AG09319 (cell line): Measurements from ENCODE around the gene EPB41L2.

Experiments
- DNase-seq: peaks from one replicate; pipeline ENCODE4 v3.0.0-alpha.2; 2010; ENCODE audit warnings: low read depth; ENCODE audit errors: extremely low read depth
- TF ChIP-seq, protein P1 (sequence below): IDR thresholded peaks from 2 replicates; pipeline ENCODE4 v1.5.1; 2011; ENCODE audit warnings: low read depth, mild to moderate bottlenecking, inconsistent platforms, low read length, moderate library complexity

The EPB41L2 gene

DNA sequence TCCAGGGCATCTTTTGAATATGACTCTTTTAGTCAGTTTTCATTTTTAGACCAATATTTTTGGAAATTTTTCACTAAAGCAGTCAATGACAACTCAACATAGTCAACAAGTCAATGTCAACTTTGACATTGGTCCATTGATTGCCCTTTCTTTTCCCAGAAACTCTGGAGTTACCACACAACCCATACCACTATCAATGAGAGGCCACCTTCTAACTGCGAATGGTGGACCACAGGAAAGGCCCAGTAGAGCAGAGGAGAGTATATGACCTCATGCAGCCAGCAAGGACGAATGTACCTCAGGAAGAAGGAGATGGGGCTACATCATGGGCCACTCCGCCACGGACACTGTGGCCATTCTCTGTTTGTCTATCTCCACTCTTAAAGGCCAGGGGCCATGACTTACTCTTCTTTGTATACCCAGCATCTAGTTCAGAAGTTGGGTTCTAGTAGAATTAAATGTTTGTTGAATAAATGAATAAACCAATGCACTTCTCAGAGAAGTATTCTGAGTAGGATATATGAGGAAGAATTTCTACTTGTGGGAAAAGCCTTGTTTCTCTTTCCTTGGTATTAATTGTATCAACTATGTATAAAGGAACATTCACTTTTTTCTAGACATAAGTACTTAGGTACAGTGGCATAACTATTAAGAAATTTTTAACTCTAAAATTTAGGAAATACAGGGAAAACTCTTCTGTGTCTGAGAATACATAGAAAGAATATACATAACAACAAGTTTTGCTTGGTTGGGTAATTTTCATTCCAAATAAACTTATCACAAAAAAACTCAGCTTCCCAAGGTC, 236.4 kb downstream of the EPB41L2 start:
- DNase-seq, result no peak
- TF ChIP-seq, protein P1, sequence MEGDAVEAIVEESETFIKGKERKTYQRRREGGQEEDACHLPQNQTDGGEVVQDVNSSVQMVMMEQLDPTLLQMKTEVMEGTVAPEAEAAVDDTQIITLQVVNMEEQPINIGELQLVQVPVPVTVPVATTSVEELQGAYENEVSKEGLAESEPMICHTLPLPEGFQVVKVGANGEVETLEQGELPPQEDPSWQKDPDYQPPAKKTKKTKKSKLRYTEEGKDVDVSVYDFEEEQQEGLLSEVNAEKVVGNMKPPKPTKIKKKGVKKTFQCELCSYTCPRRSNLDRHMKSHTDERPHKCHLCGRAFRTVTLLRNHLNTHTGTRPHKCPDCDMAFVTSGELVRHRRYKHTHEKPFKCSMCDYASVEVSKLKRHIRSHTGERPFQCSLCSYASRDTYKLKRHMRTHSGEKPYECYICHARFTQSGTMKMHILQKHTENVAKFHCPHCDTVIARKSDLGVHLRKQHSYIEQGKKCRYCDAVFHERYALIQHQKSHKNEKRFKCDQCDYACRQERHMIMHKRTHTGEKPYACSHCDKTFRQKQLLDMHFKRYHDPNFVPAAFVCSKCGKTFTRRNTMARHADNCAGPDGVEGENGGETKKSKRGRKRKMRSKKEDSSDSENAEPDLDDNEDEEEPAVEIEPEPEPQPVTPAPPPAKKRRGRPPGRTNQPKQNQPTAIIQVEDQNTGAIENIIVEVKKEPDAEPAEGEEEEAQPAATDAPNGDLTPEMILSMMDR, result no peak

DNA sequence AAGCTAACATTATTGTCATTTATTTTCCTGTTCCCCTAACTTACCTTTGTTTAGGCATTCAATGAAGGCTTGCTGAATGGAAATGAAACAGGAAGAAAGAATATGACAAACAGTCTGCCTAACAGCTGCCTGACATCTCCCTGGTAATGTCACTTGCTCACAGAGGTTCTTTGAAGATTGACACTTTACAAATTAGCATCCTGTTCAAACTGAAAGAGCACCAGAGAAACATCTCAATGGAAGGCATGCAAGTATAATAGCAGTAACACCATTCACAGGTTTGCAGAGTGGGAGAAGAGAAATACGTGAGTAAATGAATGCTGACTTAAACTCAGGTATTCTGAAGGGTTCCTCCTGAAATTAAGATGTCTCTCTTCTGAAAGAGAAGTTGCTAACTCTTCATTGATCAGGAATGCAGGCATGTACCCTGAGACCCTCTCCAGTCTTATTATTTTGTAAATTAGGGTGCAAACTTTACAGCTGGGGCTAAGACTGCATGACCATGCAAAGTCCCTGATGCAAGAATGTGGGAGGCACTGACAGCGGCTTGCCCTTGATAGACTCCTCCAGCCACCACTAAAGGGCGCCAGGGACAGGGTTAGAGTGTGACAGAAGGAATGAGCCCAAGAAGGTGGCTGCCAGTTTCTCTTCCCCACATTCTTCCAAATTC, 237.1 kb downstream of the EPB41L2 start:
- DNase-seq, result no peak
- TF ChIP-seq, protein P1, result no peak

DNA sequence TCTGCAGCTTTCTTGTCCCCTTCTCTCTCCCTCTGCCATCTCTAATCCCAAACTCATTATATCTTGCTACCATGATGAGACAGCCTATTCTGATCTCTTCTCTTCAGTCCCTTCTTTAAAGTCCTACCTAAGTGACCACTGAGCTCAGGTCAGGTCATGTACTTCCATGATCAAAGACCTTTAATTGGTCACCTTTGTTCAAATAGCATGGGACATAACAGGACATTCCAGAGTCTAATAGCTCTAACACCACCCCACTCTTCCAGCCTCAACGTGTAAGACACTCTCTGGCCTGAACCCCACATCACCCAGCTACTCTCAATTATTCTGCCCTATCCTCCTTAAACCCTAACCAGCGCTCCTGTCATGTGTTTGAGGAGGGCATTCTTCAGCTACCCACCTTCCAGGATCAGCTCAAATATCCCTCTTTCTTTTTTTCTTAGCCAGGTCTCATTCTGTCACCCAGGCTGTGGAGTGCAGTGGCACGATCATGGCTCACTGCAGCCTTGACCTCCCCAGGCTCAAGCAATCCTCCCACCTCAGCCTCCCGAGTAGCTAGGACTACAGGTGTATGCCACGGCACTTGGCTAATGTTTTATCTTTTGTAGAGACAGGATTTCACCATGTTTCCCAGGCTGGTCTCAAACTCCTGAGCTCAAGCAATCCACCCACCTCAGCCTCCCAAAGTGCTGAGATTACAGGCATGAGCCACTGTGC, 237.9 kb downstream of the EPB41L2 start:
- no peak for DNase-seq
- TF ChIP-seq, protein P1, result no peak

DNA sequence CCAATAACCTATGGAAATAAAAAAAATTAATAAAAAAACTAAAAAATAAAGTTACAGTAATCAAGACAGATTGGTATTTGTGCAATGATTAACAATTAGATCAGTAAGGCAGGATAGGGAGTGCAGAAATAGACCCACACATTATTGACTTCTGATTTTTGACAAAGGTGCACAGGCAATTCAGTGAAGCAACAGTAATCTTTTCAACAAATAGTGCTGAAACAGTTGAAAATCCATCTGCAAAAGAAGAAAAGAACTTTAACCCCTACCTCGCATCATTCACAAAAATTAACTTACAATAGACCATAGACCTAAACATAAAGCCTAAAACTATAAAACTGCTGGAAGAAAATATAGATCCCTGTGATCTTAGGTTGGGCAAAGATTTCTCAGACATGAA, 240.3 kb downstream of the EPB41L2 start:
- no peak for DNase-seq
- TF ChIP-seq, protein P1, result no peak

DNA sequence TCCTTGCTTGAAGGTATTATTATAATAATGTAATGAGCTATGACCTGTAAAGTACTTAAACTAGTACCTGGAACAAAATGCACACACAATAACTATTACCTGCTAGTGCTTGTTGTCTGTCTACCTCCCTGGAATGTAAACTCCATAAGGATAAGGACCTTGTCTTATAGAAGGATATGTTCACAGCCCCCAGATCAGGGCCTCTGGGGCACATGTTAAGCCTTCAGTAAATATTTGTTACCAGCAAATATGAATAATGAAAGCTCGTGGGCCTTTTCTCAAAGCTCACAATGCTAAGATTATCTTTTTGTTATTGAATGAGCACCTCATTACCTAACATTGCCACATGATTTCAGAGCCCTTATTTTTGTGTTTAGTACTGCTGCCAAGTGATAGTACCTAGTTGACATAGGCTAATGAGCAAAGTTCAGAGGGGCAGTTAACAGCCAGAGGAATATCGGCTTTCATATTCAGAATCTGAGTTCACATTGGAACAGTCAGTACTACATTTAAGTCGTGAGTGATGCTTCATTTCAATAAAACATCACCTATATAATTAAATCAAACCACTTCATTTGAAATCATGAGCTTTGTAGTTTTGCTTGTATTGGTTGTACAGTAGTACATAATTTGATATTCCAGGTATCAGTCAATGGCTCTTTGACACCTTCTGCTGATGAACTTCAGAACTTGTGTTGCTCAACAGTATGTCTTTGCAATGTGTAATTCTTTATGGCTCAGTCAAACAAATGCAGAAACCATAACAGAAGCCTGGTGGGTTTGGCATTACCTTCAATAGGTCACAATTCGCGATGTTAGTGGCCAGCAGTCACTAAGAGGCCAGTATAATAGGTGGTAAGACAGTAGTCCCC, 247.6 kb downstream of the EPB41L2 start:
- TF ChIP-seq, protein P1, result no peak
- DNase-seq, result no peak

DNA sequence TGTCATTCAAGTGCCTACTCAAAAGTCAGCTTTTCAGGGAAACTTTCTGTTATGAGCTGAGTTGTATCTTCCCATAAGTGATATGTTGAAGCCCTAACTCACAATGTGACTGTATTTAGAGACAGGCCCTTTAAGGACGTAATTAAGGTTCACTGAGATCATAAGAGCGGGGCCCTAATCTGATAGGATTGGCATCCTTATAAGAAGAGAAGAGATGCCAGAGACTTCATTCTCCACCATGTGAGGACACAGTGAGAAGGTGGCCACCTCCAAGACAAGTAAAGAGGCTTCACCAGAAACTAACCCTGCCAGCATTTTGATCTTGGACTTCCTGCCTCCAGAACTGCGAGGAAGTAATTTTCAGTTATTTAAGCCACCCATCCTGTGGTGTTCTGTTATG, 248.5 kb downstream of the EPB41L2 start:
- TF ChIP-seq, protein P1, result no peak

More for the DNA sequence above, 248.5 kb downstream of the EPB41L2 start:
- DNase-seq, result no peak
